Measurements from ENCODE around the gene GATD1. TPM values are rescaled to one million over a fixed set of nuclear protein-coding genes. Genes with fewer than 3 reads are reported as not detected.

GATD1 gene
- total and polyA plus RNA-seq, 9 of the 15 experiments (the other 6 are each of a cell fraction or from before 2014, with no cell fraction given) = 2.8 to 144 (median 36.9) TPM

DNA sequence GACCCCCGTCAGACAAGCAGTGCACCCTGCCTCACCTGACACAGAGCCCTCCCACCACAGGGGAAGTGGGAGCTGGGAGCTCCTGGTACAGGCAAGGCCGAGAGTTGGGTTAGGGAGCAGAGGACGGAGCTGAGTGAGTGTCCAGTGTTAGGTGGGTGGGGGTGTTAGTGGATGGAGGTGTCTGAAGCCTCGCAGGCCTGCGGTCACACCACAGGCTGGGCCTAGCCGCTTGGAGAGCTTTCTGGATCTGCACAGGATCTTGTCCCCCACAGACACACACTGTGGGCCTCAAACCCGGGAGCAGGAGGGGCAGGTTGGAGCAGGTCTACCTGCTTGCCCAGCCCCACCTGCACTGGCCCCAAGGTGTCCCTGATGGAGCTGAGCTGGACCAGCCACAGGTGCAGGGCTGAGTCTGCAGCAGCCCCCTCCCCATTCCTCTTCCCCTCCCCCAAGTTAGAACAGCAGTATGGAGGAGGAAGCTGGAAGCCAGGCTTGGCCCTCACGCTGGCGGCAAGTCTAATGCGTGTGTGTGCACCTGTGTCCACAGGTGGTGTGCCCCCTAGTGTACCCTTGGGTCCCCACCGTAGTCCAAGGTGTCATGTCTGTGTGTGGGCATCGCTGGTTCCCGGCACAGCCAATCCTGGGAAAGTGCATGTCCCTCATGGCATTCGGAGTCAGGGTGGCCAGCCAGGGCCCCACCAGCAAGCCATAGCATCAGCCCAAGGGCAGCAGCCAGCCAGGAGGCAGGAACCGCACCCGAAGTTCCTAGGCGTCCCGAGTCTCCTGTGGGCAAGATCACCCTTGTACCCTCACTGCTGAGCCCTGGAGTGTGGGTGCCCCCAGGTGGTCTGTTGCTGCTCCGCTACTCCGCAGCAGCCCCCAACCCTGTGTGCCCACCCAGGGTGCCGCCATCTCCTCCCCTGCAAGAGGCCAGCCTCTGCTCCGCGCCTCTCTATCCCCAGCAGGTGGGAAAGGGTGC lies 2.0 kb upstream of the GATD1 start:
- DNase-seq (ENCODE audit: extremely low read depth in 1 of 4, low spot score in 3 of 4) = no peak
- TF ChIP-seq ETV6 (IDR thresholded peaks at IDR 0.05; ENCODE audit: borderline replicate concordance in 1 of 2, low read depth in 2 of 2, low read length in 1 of 2) (no peak), ETV6 (CRISPR knock-in tag; IDR thresholded peaks at IDR 0.05; ENCODE audit: borderline replicate concordance) (no peak), RBFOX2 (IDR thresholded peaks at IDR 0.05; ENCODE audit: low read depth, low read length) (peak; percentile 15; the same call in 1 of the 2 replicates), CEBPG (CRISPR knock-in tag; IDR thresholded peaks at IDR 0.05) (no peak), CEBPG (tag; conservative IDR thresholded peaks at IDR 0.05 in 1 of 2, IDR thresholded peaks at IDR 0.05 in 1 of 2) (no peak), SETDB1 (IDR thresholded peaks at IDR 0.05; ENCODE audit: low read length) (no peak), POLR2G (IDR thresholded peaks at IDR 0.05; ENCODE audit: low read depth, low read length) (peak; percentile 30; the same call in 1 of the 2 replicates)
- no peak overlapping the region for H3K27ac ChIP-seq (ENCODE audit: extremely low read depth, low read depth, low read length)
- no peak for FAIRE-seq
- peaks cover 18% of the 10 kb centered on the region for H4K20me1 ChIP-seq (replicated peaks; ENCODE audit: control insufficient read depth, insufficient read depth, low read length)
- H3K27me3 ChIP-seq (ENCODE audit: control insufficient read depth in 2 of 2, insufficient read depth in 2 of 2, low read length in 2 of 2) = no peaks in the 10 kb centered on the region
- H3K9ac ChIP-seq (ENCODE audit: insufficient read depth in 1 of 2, low read depth in 2 of 2, low read length in 2 of 2) = peak overlapping the region in 1 of 2 experiments; percentile 98; a peak in 2 of 4 replicates
- TSS peak; percentile 45 for BruUV-seq (replicated peaks)
- peaks cover 16 to 85% of the 10 kb centered on the region in 2 experiments for H3K4me1 ChIP-seq (replicated peaks in 1 of 2; ENCODE audit: control insufficient read depth in 2 of 2, insufficient read depth in 2 of 2, low read length in 2 of 2)
- no peak overlapping the region for H3K4me3 ChIP-seq
- ChIA-PET CTCF (ENCODE audit: low intra/inter-chr PET ratio) (no interaction called here), POLR2A (interaction anchor here (0.5 to 0.8 kb wide), 5 partner anchors 14 to 28 kb away, joined by 3 to 4 read pairs (median 3); no protein-coding TSS in a partner anchor)
- H2AFZ ChIP-seq (ENCODE audit: low read depth, low read length) = no peak overlapping the region
- H3K9me3 ChIP-seq (replicated peaks; ENCODE audit: control insufficient read depth, insufficient read depth, low read depth, low read length) = no peaks in the 10 kb centered on the region; the same call in 1 of the 2 replicates
- intact Hi-C loops (cut with micrococcal nuclease) = no loop called here
- no peak overlapping the region for H3K4me2 ChIP-seq (ENCODE audit: insufficient read depth, low read length)
- WGBS (ENCODE audit: insufficient coverage, low coverage, missing lambda C conversion rate) = 93% methylated on average over 22 of the region's 23 CpGs
- H3K36me3 ChIP-seq (ENCODE audit: control insufficient read depth, insufficient read depth, low read length) = peaks cover 29% of the 10 kb centered on the region; the same call in 2 of the 3 replicates
- no peak for ATAC-seq
- H3K79me2 ChIP-seq (ENCODE audit: control insufficient read depth, insufficient read depth, low read length) = peaks cover 48% of the 10 kb centered on the region
- in situ Hi-C loops (cut with MboI) = no loop called here
- H3K9me1 ChIP-seq (ENCODE audit: control insufficient read depth, insufficient read depth, low read length) = peaks cover 6% of the 10 kb centered on the region

Measured in K562 (cell line).